ENCODE results near the gene LDLRAD2.

GRCh38 chr1:21874328-21874727 lies 62.3 kb downstream of the LDLRAD2 start:
- no peak for TF ChIP-seq CTCF (IDR thresholded peaks at IDR 0.05; ENCODE audit: insufficient read depth, low read length)
- no peak for TF ChIP-seq REST (IDR thresholded peaks at IDR 0.05; ENCODE audit: insufficient replicate concordance, low read depth)
- TF ChIP-seq SPI1 (IDR thresholded peaks at IDR 0.05; ENCODE audit: borderline replicate concordance, low read depth) = no peak
- TF ChIP-seq POLR2AphosphoS5 (IDR thresholded peaks at IDR 0.05; ENCODE audit: low read depth) = no peak
